NCI-H69 (cell line): ENCODE results near the gene TMEM131.
A peak's percentile ranks its signal among the peaks of the same experiment; 100 is the strongest.
"Not testable (repeated sequence)": the region's sequence is repeated elsewhere in the genome, so short reads cannot be mapped to it uniquely, and the experiment has no call there.

Source experiments
- DNase-seq: peaks from one replicate; lab custom pipeline; 2025; lab: John Stamatoyannopoulos, UW

The TMEM131 gene

DNA sequence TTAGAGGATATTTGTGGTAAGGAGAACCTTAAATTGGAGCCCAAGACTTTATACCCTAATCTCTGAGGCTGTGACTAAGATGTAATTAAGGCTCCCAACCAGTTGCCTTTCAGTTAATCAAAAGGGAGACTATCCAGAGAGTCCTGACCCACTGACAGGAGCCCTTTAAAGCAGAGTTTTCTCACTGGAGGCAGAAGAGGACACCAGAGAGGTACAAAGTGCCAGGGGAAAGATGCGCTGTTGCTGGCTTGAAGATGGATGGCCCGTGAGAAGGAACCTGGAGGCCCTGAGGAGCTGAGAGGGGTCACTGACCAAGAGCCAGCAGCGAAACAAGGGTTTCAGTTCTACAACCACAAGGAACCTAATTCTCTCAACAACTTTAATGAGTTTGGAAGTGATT lies 137.3 kb downstream of the TMEM131 start:
- DNase-seq: peak; percentile 7

DNA sequence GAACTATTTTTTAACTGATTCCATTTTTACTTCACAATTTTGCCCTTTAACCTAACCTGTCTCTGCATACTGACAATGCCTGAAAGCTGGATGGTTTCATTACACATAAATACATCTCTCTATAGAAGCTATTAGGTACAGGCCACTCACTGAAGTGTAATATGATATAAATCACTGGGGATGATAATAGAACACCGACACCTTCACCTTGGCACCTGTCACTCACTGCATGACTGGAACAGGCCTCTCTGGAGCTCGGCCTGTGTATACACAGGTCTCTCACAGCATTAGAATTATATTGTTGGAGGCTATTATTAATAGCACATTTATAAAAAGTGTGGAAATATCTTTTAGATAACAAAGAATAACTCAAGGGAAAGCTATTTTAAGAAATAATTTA lies 138.2 kb downstream of the TMEM131 start:
- DNase-seq: peak; percentile 10

DNA sequence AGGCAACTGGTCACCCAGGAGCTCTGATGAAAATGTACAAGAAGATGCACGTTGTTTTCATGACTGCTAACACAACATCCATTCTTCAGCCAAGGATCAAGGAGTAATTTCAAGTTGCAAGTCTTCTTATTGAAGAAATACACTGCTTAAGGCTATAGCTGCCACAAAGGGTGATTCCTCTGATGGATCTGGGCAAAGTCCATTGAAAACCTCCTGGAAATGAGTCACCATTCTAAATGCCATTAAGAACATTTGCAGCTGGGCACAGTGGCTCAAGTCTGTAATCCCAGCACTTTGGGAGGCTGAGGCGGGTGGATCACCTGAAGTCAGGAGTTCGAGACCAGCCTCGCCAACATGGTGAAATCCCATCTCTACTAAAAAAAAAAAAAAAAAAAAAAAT lies 142.7 kb downstream of the TMEM131 start:
- DNase-seq: not testable (repeated sequence)

DNA sequence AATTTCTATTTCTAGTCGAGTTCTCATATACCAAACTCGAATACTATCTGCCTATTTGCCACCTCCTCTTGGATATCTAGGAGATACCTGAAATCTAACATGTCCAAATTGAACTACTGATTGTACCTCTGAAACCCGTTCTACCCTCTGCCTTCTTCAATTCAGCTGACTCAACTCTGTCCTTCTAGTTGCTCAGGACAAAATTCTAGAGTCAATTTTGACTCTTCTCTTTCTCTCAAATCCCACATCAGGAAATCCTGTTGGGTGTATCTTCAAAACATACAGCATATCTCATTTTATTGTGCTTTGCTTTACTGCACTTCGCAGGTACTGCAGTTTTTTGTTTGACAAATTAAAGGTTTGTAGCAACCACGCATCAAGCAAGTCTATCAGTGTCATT lies 144.6 kb downstream of the TMEM131 start:
- DNase-seq: no peak

DNA sequence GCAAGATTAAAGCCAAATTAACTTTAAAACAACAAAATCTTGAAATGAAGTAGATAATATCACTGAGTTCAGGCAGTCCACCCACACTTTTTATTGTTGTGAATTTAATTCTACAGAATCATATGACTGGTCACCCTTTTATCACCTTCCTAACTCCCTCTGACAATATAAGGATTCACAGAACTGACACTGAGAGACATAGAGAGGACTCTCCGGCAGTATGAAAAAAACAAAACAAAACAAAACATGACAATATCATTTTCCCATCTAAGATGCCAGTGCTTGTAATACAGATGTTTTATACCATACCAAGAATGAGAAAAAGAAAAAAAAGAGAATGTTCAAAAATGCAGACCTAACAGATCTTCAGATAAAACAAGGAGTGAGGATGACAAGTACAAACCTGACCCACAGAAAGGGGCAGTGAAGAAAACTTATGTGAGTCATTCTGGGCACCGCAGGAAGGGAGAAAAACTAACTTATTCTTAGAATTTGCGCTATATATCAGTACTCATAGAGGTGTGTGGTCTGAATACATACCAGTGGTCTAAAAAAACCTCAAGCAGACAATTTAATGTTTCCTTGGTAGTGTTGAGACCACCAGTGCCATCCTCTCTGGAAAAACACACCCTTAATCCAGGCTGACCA lies 145.7 kb downstream of the TMEM131 start:
- DNase-seq: no peak

DNA sequence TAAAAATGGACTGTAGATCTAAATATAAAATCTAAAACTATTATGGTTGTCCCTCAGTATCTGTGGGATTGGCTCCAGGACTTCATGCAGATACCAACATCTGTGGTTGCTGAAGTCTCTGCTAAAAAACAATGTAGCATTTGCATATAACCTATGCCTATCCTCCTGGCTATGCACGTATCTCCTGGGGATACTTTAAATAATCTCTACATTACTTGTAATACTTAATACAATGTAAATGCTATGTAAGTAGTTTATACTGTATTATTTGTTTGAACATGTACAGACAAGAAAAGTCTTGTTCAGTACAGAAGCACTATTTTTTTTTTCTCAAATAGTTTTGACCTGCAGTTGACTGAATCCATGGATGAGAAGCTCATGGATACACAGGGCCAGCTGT lies 147.4 kb downstream of the TMEM131 start:
- no peak for DNase-seq

DNA sequence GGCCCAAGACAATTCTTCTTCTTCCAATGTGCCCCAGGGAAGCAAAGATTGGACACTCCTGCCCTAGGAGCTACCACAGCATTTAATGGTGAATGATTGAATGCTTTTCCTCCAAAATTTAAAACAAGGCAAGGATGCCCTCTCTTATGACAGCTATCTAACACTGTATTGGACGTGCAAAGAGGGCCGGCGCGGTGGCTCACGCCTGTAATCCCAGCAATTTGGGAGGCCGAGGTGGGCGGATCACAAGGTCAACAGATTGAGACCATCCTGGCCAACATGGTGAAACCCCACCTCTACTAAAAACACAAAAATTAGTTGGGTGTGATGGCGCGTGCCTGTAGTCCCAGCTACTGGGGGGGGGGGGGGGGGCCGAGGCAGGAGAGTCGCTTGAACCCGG lies 149.0 kb downstream of the TMEM131 start:
- not testable (repeated sequence) for DNase-seq

DNA sequence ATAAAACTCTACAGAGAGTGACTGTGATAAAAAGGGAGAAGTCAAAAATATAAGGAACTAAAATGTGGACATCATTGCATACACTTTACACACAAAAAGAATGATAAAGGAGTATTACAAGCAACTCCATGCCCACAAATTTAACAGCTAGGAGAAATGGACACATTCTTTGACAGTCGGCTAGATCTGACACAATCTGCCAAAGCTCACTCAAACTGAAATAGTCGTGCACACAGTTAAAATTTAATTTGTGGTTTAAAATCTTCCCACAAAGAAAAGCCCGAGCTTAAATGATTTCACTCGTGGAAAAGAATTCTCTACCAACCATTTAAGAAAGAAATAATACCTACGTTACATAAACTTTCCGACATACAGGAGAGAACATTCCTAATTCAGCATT lies 149.9 kb downstream of the TMEM131 start:
- no peak for DNase-seq

DNA sequence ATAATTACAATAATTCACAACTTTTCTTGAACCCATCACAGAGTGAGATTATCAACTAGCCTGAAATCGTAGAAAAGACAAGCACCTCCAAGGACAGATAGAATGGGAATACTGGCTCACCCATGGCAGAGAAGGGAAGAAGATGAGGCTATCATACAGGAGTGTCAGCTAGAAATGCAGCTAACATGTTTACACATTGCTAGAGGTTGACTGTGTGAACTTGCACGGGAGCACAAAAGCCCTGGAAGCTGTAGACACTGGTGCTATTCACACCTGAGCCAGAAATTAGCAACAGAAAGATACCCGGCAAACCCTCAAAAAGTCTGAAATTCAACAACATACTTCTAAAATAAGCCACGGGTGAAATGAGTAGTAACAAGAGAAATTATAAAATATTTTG lies 150.6 kb downstream of the TMEM131 start:
- no peak for DNase-seq

DNA sequence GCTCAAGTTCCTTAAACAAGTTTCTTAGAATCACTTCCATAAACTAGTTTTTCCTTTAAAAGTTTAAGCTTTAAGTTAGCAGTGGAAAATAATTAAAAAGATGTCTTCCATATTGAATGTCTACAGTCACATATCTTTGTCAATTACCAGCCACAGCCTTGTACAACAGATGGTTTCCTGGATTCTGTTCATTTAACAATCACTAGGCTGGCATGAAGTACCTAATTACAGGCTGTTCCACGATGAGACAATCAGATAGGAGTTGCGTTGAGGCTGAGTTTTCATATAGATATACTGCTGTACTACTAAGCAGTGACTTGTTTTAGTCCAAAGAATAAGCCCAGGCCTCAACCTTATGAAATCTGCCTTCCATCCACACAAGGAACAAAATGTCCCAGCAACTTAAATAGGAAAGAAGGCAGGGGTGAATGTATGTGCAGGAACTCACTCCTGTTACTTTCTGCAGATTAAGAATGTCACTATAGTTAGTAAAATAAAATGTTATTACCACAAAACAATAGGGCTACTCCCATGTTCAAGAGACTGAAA lies 151.4 kb downstream of the TMEM131 start:
- peak; percentile 84 for DNase-seq

DNA sequence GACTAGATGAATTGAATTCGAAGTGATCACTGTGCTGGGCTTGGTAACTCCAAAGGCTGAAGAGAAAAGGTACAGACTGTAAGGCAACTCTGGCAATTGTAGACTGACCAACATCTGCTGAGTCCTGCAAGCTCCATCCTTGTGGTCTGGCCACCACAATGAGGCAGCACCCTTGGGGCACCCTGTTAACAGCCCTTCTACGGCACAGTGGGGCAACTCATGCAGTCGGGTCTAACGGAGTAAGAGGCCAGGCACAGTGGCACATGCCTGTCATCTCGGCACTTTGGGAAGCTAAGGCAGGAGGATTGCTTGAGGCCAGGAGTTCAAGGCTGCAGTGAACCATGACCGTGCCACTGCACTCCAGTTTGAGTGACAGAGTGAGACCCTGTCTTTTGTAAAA lies 155.6 kb downstream of the TMEM131 start:
- DNase-seq: no peak

DNA sequence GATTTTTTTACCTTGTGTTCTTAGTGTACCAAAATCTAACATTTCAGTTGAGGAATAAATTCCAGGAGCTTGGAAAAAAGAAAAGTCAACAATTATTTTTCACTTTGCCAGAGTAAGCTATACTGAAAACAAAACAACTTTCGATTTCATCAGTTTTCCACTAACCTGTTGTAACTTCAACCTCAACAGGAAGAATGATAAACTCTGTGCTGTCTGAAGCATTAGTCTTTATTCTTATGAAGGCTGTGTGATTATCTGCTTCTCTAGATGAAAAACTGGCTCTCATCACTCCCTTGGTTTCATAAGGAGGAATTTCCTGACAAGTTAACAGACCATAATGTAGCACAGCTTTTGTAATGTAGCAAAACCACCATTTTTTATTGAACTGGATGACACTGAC lies 161.1 kb downstream of the TMEM131 start:
- DNase-seq: no peak

DNA sequence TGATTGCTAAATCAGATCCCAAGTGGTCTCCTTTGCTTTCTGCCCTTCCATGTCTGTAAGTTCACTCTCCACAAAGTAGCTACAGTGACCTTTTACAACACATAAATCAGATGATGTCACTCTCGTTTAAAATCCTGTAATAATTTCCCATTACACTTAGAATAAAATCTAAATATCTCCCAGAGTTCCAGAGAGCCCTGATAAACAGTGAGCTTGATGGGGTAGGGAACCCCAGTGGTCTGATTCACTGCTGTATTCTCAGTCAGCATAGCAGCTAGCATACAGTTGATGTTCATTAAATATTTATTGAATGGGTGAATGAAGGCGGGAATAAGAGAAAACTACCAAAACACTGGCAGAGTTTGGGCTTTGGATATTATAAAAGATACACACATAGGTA lies 164.6 kb downstream of the TMEM131 start:
- no peak for DNase-seq

DNA sequence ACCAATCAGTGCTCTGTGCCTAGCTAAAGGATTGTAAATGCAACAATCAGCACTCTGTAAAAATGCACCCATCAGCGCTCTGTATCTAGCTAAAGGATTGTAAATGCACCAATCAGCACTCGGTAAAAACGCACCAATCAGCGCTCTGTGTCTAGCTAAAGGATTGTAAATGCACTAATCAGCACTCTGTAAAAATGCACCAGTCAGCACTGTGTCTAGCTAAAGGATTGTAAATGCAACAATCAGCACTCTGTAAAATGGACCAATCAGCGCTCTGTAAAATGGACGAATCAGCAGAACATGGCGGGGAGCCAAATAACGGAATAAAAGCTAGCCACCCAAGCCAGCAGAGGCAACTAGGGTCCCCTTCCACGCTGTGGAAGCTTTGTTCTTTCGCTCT lies 166.5 kb downstream of the TMEM131 start:
- not testable (repeated sequence) for DNase-seq

DNA sequence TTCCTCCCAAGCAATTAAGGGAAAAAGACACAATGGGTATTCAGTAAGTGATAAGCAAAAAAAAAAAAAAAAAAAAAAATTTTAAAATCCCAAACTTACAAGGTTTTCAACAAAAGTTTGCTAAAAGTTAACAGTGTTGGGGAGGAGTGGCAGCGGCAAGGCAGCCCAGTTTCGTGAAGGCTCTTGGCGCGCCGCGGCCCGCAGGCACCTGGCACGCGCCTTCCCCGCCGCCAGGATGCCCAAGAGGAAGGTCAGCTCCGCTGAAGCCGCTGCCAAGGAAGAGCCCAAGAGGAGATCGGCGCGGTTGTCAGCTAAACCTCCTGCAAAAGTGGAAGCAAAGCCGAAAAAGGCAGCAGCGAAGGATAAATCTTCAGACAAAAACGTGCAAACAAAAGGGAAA lies 168.7 kb downstream of the TMEM131 start:
- not testable (repeated sequence) for DNase-seq

DNA sequence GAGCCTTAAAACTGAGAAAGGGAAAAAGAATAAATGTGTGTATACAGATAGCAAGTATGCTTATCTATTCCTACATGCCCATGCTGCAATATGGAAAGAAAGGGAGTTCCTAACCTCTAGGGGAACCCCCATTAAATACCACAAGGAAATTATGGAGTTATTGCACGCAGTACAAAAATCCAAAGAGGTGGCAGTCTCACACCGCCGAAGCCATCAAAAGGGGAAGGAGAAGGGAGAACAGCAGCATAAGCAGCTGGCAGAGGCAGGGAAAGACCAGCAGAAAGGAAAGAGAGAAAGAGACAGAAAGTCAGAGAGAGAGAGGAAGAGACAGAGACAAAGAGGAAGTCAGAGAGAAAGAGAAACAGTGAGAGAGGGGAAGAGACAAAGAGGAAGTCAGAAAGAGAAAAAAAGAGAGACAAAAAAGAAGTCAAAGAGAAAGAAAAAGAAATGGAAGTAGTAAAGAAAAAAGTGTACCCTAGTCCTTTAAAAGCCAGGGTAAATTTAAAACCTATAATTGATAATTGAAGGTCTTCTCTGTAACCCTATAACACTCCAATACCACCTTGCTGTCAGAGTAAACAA lies 169.4 kb downstream of the TMEM131 start:
- not testable (repeated sequence) for DNase-seq

DNA sequence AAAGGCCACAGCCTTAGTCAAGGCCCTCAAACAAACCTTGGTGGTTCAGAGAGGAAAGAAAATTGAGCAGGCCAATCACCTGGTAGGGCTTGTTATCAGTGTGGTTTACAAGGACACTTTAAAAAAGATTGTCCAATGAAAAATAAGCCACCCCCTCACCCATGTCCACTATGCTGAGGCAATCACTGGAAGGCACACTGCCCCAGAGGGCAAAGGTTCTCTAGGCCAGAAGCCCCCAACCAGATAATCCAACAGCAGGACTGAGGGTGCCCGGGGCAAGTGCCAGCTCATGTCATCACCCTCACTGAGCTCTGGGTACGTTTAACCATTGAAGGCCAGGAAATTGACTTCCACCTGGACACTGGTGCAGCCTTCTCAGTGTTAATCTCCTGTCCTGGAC lies 171.7 kb downstream of the TMEM131 start:
- DNase-seq: not testable (repeated sequence)

DNA sequence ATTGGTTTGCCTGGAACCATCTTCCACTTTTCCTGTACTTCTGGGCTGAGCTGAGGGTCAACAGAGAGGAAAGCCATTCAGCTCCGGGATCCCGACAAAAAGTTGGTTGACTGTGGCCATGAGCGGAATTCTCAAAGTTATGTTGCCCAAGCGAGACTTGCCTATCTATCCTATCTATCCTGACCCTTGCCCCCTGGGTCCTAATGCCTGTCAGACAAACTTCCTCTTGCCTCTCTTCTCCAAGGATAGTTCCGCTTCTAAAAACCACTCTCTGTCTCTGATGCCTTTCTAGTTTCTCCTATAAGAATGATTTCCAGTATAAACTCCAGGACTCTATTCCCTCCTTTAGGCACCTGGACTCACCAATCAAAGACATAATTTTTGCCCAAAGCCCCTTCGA lies 173.9 kb downstream of the TMEM131 start:
- not testable (repeated sequence) for DNase-seq

DNA sequence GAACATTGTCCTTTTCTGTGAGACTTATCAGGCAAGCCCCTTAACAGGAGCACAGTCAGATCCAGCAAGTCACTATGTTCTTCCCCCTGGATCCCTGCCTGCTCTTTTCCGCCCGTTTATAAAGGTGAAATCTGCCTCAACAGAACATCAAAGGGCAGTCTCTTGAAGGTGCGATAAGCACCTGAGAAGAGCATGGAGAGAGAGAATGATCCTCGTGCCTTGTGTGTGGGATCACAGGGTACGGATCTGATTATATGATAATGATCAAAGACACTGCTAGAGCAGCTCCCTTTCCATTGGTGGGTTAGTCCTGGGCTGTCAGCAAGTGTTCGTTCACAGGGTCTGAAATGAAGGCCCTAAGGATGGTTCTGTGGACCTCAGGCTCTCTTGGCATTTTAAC lies 176.0 kb downstream of the TMEM131 start:
- DNase-seq: no peak

DNA sequence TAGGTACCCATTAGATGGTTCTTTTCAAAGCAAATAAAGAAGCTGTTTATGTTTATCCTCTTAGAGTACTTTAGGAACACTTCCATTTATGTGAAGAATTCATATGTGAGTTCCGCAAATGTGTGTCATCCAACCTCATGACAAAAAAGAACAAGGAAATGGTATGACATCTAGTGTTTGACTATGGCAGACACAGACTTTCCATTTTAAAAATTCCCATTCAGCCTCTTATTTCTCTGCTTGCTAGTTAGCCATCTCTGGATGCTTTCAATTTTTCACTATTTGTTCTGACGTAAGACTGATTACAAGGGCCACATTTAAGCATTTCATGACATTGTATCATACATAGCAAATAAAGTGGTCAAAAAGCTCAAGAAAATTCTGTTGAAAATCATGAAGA lies 179.3 kb downstream of the TMEM131 start:
- no peak for DNase-seq

DNA sequence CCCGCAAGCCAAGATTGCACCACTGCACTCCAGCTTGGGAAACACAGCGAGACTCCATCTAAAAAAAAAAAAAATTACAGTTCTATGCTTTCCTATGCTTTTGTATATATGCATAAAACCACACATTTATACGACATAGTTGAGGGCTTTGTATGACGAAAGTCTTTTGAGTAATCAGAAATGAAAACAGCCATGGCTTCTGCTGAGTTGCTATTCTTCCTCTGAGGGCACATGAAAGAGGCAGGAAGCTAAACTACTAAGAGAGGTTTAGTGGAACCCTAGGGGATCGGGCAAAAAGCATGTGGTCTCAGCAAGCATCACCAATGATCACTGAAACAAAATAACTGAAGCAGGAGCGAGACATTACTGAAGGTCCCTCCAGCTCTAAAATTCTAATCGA lies 182.8 kb downstream of the TMEM131 start:
- no peak for DNase-seq

DNA sequence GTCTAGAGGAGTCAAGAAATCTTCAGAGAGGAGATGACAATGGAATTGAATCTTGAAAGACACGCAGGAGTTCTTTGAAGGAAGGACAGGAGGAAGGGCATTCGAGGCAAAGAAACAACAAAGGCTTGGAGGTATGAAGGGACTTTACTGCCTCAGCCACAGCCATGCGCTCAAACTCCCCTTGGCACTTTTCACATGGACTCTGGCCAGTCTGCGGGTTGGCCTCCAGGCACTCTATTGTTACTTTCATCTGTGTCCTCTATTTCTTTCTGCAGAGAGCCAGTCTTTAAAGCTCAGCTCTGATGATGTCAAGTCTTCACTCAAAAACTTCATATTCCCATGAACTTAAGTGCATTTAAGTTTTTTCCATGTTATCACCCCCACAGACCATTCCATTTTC lies 186.9 kb downstream of the TMEM131 start:
- DNase-seq: no peak

DNA sequence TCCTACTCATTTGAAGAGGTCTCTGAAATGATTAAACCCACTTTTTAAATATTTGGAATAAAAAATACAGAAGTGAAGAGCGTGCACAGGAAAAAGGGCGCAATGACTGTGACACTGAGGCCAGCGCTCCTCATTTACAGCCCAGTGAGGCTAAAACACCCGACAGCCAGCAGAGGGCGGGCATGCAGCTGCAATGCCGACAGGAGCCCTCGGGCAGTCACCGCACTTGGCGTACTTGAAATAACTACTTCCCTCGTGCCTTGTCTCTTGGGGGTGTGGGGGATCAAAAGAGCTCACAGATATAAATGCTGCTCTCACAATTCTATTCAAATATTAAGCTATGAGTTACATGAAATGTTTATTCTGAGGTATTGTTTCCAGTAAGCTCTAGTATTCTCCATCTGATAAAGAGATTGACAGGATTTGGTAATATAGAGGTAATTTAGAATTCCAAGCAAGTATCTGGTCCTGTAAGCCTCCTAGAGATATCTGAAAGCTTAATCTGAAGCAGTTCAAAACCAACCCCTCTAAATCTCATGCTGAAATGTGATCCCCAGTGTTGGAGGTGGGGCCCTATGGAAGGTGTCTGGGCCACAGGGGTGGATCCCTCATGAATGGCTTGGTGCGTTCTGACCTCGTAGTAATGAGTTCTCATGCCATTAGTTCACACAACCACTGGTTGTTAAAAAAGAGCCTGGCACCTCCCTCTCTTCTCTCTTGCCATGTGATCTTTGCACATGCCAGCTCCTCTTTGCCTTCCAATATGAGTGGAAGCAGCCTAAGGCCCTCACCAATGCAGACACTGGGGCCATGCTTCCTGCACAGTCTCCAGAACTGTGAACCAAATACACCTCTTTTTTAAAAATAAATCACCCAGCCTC lies 188.8 kb downstream of the TMEM131 start:
- DNase-seq: peak; percentile 78
